NCI-H146 treated with DMSO at 0.1 percent for 48 hours (cell line): ENCODE measurements around the gene RASA3.

Experiments used
- DNase-seq: peaks from one replicate; lab custom pipeline; 2025; ENCODE audit not compliant: unreplicated experiment; lab: John Stamatoyannopoulos, UW

The RASA3 gene

GRCh38 chr13:113929628-113930615, 202.5 kb downstream of the RASA3 start:
- no peak for DNase-seq

- DNase-seq = no peak
These were observed 203.5 kb downstream of the RASA3 start for GRCh38 chr13:113928685-113929627.
